Measurements from ENCODE around the gene AHSG. TPM values are rescaled to one million over a fixed set of nuclear protein-coding genes. Genes with fewer than 3 reads are reported as not detected.

AHSG gene
- total and polyA plus RNA-seq, 10 of the 15 experiments (the other 5 are each of a cell fraction or from before 2014, with no cell fraction given): 0.06 to 0.90 (median 0.15) TPM; not detected in 7

DNA sequence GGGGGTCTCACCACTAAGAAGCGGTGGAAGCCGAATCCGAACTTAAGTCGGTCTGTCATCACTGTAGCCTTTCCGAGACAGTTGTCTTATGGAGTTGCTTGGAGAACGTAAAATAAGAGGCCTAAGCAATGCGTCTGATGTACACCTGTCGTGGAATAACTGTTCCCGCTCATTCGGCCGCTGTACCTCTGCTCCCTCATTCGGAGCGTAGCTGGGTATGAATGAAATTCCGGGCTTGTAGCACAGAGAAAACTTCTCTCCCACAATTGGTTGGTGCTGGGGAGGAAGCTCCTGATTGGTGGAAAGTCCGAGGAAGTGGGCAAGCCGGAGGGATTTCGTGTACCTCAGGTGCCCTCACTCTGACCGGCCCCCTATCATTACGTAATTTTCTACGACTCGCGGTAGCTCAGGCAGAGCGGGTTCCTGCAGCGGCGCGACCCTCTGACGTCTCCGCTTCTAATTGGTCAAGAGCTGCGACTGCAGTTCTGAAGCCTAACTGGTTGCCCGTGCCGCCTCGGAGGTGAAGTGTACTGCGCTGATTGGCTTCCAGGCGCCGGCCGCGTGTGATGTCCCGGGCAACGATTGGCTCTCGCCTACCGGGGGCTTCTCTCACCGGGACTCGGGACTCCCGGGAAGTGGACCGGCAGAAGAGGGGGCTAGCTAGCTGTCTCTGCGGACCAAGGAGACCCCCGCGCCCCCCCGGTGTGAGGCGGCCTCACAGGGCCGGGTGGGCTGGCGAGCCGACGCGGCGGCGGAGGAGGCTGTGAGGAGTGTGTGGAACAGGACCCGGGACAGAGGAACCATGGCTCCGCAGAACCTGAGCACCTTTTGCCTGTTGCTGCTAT is 42.5 kb upstream of the AHSG start, which contains the start of gene DNAJB11 (continued):
- TF ChIP-seq EP300 (IDR thresholded peaks at IDR 0.05; ENCODE audit: borderline replicate concordance in 1 of 2, control insufficient read depth in 1 of 2, low read depth in 2 of 2, low read length in 2 of 2) (no peak), MEF2A (IDR thresholded peaks at IDR 0.05; ENCODE audit: insufficient read depth, low read depth, low read length) (no peak), RAD21 (IDR thresholded peaks at IDR 0.05; ENCODE audit: insufficient read depth, low read depth, low read length) (no peak), SREBF2 (IDR thresholded peaks at IDR 0.05; ENCODE audit: low read length) (no peak), SMARCA5 (IDR thresholded peaks at IDR 0.05) (no peak), SIN3A (IDR thresholded peaks at IDR 0.05; ENCODE audit: low read depth, low read length) (peak; percentile 39), CEBPB (IDR thresholded peaks at IDR 0.05; ENCODE audit: borderline replicate concordance in 1 of 2, low read depth in 2 of 2, low read length in 2 of 2) (peak in 1 of 2 experiments; percentile 45; a peak in 1 of 4 replicates), BCL11A (IDR thresholded peaks at IDR 0.05; ENCODE audit: low read depth, low read length) (no peak), BRCA1 (IDR thresholded peaks at IDR 0.05; ENCODE audit: low read depth, low read length) (peak; percentile 44; the same call in 1 of the 2 replicates), SMC3 (IDR thresholded peaks at IDR 0.05; ENCODE audit: borderline replicate concordance, low read length) (no peak), SP1 (IDR thresholded peaks at IDR 0.05; ENCODE audit: low read depth, low read length) (peak; percentile 97), CHD4 (IDR thresholded peaks at IDR 0.05) (no peak), RUNX3 (IDR thresholded peaks at IDR 0.05; ENCODE audit: low read length) (peak; percentile 75)
- TF ChIP-seq, protein P1, sequence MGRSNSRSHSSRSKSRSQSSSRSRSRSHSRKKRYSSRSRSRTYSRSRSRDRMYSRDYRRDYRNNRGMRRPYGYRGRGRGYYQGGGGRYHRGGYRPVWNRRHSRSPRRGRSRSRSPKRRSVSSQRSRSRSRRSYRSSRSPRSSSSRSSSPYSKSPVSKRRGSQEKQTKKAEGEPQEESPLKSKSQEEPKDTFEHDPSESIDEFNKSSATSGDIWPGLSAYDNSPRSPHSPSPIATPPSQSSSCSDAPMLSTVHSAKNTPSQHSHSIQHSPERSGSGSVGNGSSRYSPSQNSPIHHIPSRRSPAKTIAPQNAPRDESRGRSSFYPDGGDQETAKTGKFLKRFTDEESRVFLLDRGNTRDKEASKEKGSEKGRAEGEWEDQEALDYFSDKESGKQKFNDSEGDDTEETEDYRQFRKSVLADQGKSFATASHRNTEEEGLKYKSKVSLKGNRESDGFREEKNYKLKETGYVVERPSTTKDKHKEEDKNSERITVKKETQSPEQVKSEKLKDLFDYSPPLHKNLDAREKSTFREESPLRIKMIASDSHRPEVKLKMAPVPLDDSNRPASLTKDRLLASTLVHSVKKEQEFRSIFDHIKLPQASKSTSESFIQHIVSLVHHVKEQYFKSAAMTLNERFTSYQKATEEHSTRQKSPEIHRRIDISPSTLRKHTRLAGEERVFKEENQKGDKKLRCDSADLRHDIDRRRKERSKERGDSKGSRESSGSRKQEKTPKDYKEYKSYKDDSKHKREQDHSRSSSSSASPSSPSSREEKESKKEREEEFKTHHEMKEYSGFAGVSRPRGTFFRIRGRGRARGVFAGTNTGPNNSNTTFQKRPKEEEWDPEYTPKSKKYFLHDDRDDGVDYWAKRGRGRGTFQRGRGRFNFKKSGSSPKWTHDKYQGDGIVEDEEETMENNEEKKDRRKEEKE (IDR thresholded peaks at IDR 0.05): no peak
- TF ChIP-seq, protein P2, sequence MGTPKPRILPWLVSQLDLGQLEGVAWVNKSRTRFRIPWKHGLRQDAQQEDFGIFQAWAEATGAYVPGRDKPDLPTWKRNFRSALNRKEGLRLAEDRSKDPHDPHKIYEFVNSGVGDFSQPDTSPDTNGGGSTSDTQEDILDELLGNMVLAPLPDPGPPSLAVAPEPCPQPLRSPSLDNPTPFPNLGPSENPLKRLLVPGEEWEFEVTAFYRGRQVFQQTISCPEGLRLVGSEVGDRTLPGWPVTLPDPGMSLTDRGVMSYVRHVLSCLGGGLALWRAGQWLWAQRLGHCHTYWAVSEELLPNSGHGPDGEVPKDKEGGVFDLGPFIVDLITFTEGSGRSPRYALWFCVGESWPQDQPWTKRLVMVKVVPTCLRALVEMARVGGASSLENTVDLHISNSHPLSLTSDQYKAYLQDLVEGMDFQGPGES (IDR thresholded peaks at IDR 0.05): peak; percentile 80
- TF ChIP-seq, protein P3, sequence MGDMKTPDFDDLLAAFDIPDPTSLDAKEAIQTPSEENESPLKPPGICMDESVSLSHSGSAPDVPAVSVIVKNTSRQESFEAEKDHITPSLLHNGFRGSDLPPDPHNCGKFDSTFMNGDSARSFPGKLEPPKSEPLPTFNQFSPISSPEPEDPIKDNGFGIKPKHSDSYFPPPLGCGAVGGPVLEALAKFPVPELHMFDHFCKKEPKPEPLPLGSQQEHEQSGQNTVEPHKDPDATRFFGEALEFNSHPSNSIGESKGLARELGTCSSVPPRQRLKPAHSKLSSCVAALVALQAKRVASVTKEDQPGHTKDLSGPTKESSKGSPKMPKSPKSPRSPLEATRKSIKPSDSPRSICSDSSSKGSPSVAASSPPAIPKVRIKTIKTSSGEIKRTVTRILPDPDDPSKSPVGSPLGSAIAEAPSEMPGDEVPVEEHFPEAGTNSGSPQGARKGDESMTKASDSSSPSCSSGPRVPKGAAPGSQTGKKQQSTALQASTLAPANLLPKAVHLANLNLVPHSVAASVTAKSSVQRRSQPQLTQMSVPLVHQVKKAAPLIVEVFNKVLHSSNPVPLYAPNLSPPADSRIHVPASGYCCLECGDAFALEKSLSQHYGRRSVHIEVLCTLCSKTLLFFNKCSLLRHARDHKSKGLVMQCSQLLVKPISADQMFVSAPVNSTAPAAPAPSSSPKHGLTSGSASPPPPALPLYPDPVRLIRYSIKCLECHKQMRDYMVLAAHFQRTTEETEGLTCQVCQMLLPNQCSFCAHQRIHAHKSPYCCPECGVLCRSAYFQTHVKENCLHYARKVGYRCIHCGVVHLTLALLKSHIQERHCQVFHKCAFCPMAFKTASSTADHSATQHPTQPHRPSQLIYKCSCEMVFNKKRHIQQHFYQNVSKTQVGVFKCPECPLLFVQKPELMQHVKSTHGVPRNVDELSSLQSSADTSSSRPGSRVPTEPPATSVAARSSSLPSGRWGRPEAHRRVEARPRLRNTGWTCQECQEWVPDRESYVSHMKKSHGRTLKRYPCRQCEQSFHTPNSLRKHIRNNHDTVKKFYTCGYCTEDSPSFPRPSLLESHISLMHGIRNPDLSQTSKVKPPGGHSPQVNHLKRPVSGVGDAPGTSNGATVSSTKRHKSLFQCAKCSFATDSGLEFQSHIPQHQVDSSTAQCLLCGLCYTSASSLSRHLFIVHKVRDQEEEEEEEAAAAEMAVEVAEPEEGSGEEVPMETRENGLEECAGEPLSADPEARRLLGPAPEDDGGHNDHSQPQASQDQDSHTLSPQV (IDR thresholded peaks at IDR 0.05): no peak
- TF ChIP-seq, protein P4, sequence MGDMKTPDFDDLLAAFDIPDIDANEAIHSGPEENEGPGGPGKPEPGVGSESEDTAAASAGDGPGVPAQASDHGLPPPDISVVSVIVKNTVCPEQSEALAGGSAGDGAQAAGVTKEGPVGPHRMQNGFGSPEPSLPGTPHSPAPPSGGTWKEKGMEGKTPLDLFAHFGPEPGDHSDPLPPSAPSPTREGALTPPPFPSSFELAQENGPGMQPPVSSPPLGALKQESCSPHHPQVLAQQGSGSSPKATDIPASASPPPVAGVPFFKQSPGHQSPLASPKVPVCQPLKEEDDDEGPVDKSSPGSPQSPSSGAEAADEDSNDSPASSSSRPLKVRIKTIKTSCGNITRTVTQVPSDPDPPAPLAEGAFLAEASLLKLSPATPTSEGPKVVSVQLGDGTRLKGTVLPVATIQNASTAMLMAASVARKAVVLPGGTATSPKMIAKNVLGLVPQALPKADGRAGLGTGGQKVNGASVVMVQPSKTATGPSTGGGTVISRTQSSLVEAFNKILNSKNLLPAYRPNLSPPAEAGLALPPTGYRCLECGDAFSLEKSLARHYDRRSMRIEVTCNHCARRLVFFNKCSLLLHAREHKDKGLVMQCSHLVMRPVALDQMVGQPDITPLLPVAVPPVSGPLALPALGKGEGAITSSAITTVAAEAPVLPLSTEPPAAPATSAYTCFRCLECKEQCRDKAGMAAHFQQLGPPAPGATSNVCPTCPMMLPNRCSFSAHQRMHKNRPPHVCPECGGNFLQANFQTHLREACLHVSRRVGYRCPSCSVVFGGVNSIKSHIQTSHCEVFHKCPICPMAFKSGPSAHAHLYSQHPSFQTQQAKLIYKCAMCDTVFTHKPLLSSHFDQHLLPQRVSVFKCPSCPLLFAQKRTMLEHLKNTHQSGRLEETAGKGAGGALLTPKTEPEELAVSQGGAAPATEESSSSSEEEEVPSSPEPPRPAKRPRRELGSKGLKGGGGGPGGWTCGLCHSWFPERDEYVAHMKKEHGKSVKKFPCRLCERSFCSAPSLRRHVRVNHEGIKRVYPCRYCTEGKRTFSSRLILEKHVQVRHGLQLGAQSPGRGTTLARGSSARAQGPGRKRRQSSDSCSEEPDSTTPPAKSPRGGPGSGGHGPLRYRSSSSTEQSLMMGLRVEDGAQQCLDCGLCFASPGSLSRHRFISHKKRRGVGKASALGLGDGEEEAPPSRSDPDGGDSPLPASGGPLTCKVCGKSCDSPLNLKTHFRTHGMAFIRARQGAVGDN (IDR thresholded peaks at IDR 0.05): no peak
